ENCODE results near the gene MICAL3.

MICAL3 gene

GRCh38 chr22:17869285-17870096 is 154.9 kb downstream of the MICAL3 start:
- no peak for DNase-seq (ENCODE audit: low read depth, low spot score)
- H3K4me3 ChIP-seq (ENCODE audit: low read depth, low read length), result no peak overlapping the region
- TF ChIP-seq CTCF (IDR thresholded peaks at IDR 0.05; ENCODE audit: low read depth, low read length), result no peak
- in situ Hi-C loops (cut with HindIII; ENCODE audit: low sequenced_read_pairs), result no loop called here

- TF ChIP-seq CTCF (IDR thresholded peaks at IDR 0.05; ENCODE audit: low read depth, low read length), result no peak
- no peak overlapping the region for H3K4me3 ChIP-seq (ENCODE audit: low read depth, low read length)
- no peak for DNase-seq (ENCODE audit: low read depth, low spot score)
- in situ Hi-C loops (cut with HindIII; ENCODE audit: low sequenced_read_pairs), result no loop called here
Observed at GRCh38 chr22:17868771-17869170, 155.6 kb downstream of the MICAL3 start.

GRCh38 chr22:17867160-17867785 is 157.1 kb downstream of the MICAL3 start:
- TF ChIP-seq CTCF (IDR thresholded peaks at IDR 0.05; ENCODE audit: low read depth, low read length), result no peak
- in situ Hi-C loops (cut with HindIII; ENCODE audit: low sequenced_read_pairs), result no loop called here

GRCh38 chr22:17866621-17867020 is 157.7 kb downstream of the MICAL3 start:
- in situ Hi-C loops (cut with HindIII; ENCODE audit: low sequenced_read_pairs), result no loop called here
- no peak for TF ChIP-seq CTCF (IDR thresholded peaks at IDR 0.05; ENCODE audit: low read depth, low read length)
- DNase-seq (ENCODE audit: low read depth, low spot score), result no peak
- H3K4me3 ChIP-seq (ENCODE audit: low read depth, low read length), result no peak overlapping the region

More at GRCh38 chr22:17867160-17867785, 157.1 kb downstream of the MICAL3 start:
- DNase-seq (ENCODE audit: low read depth, low spot score), result no peak
- H3K4me3 ChIP-seq (ENCODE audit: low read depth, low read length), result no peak overlapping the region

GRCh38 chr22:17866127-17866526 is 158.2 kb downstream of the MICAL3 start:
- in situ Hi-C loops (cut with HindIII; ENCODE audit: low sequenced_read_pairs), result no loop called here
- no peak overlapping the region for H3K4me3 ChIP-seq (ENCODE audit: low read depth, low read length)

More at GRCh38 chr22:17866127-17866526, 158.2 kb downstream of the MICAL3 start:
- TF ChIP-seq CTCF (IDR thresholded peaks at IDR 0.05; ENCODE audit: low read depth, low read length), result no peak
- DNase-seq (ENCODE audit: low read depth, low spot score), result no peak

Measured in astrocyte of the spinal cord (primary cell).